Body of pancreas (tissue), 4 donors: ENCODE measurements around the gene SNAPIN.
A peak's percentile ranks its signal among the peaks of the same experiment; 100 is the strongest.

Experiments used
- CTCF ChIP-seq, 7 experiments: fragments of 450-650 bp in 4 of 7; fragments of 200-600 bp in 3 of 7; sonication (generic) in 3 of 7; IDR thresholded peaks; one replicate each; pipeline ENCODE4 v1.5.1; 2016 to 2019; ENCODE audit warnings: antibody characterized with exemption in 7 of 7
- POLR2A ChIP-seq, 3 donors: fragments of 450-650 bp; IDR thresholded peaks; one replicate each; pipeline ENCODE4 v1.6.1; 2016; ENCODE audit warnings: antibody characterized with exemption in 3 of 3, mild to moderate bottlenecking in 2 of 3

- TF ChIP-seq POLR2A (IDR thresholded peaks at IDR 0.05) = peak in 2 of 3 donors; percentile 37 to 38
- no peak for TF ChIP-seq CTCF (IDR thresholded peaks at IDR 0.05)
Measured at GRCh38 chr1:153697191-153698019, 38.9 kb downstream of the SNAPIN start.
